Inflammatory macrophage treated with lipopolysaccharide for 4 hours (primary cell): ENCODE results near the gene SLC29A3.
"Not testable (repeated sequence)": the region's sequence is repeated elsewhere in the genome, so short reads cannot be mapped to it uniquely, and the experiment has no call there.

Source experiments
- DNase-seq: peaks from one replicate; pipeline ENCODE4 v3.0.0-alpha.2; 2020

The SLC29A3 gene

GRCh38 chr10:71284544-71285179 lies 34.4 kb upstream of the SLC29A3 start:
- no peak for DNase-seq

- DNase-seq = peak; percentile 35
These were observed 33.9 kb upstream of the SLC29A3 start for GRCh38 chr10:71285180-71285545.

GRCh38 chr10:71285986-71286385 lies 33.1 kb upstream of the SLC29A3 start:
- DNase-seq = no peak

- DNase-seq = no peak
These were observed 32.4 kb upstream of the SLC29A3 start for GRCh38 chr10:71286521-71287294.

- no peak for DNase-seq
These were observed 31.6 kb upstream of the SLC29A3 start for GRCh38 chr10:71287456-71287855.

GRCh38 chr10:71288461-71288860 lies 30.6 kb upstream of the SLC29A3 start:
- DNase-seq = no peak

- DNase-seq = no peak
These were observed 29.5 kb upstream of the SLC29A3 start for GRCh38 chr10:71289421-71290130.

GRCh38 chr10:71290331-71290730 lies 28.7 kb upstream of the SLC29A3 start:
- DNase-seq = no peak

GRCh38 chr10:71290806-71291527 lies 28.1 kb upstream of the SLC29A3 start:
- DNase-seq = no peak

GRCh38 chr10:71291528-71291900 lies 27.5 kb upstream of the SLC29A3 start:
- DNase-seq = no peak

- no peak for DNase-seq
These were observed 26.2 kb upstream of the SLC29A3 start for GRCh38 chr10:71292624-71293445.

GRCh38 chr10:71293446-71294084 lies 25.5 kb upstream of the SLC29A3 start:
- DNase-seq = no peak

- DNase-seq = no peak
These were observed 24.9 kb upstream of the SLC29A3 start for GRCh38 chr10:71294091-71294561.

- DNase-seq = no peak
These were observed 24.2 kb upstream of the SLC29A3 start for GRCh38 chr10:71294856-71295255.

GRCh38 chr10:71295641-71296040 lies 23.4 kb upstream of the SLC29A3 start:
- DNase-seq = no peak

GRCh38 chr10:71296086-71296485 lies 23.0 kb upstream of the SLC29A3 start:
- no peak for DNase-seq

- not testable (repeated sequence) for DNase-seq
These were observed 22.2 kb upstream of the SLC29A3 start for GRCh38 chr10:71296811-71297210.

- no peak for DNase-seq
These were observed 21.7 kb upstream of the SLC29A3 start for GRCh38 chr10:71297343-71297742.

- DNase-seq = peak; percentile 54
These were observed 19.8 kb upstream of the SLC29A3 start for GRCh38 chr10:71299071-71299785.

GRCh38 chr10:71300555-71301370 lies 18.3 kb upstream of the SLC29A3 start:
- no peak for DNase-seq
